ENCODE measurements around the gene SVOPL.

DNA sequence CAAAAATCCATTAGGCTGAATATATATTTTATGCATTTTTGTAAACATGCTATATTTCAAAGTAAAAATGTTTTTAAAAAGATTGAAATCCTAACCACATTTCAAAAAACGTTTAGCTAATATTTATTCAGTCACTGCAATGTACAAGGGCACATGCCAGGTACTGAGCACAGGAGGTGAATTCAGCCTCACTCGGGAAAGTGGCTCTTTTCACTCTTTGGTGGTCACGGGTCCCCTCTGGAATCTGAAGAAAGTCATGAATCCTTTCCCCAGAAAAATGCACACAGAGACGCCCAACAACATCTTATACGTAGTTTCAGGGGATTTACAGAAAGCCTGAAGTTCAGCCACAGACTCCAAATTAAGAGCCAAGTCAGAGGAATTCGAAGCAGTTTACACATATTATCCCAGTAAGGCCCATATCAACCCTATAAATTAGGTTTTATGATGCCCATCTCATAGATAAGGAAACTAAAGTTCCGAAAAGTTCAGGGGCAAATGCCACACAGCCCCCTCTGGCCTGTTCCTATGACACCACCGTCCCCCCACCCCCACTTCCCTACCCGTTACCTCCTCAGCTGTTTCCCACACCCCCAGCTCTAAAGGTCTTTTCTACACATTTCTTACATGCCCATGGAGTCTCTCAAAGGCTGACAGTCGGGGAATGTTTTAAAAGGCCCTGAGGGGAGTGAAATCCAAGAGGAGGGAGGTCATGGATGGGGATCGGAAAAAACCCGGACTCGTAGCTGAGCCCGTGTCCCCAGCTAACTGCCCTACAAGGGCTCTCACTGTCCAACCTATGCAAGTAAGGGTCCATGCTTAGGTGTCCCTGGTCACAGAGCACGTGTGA lies 9.6 kb upstream of the SVOPL start:
- TF ChIP-seq, protein P1, sequence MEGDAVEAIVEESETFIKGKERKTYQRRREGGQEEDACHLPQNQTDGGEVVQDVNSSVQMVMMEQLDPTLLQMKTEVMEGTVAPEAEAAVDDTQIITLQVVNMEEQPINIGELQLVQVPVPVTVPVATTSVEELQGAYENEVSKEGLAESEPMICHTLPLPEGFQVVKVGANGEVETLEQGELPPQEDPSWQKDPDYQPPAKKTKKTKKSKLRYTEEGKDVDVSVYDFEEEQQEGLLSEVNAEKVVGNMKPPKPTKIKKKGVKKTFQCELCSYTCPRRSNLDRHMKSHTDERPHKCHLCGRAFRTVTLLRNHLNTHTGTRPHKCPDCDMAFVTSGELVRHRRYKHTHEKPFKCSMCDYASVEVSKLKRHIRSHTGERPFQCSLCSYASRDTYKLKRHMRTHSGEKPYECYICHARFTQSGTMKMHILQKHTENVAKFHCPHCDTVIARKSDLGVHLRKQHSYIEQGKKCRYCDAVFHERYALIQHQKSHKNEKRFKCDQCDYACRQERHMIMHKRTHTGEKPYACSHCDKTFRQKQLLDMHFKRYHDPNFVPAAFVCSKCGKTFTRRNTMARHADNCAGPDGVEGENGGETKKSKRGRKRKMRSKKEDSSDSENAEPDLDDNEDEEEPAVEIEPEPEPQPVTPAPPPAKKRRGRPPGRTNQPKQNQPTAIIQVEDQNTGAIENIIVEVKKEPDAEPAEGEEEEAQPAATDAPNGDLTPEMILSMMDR (IDR thresholded peaks at IDR 0.05; ENCODE audit: borderline replicate concordance, extremely low read depth, low read length, poor library complexity, severe bottlenecking) = no peak
- TF ChIP-seq EZH2 (IDR thresholded peaks at IDR 0.05; ENCODE audit: borderline replicate concordance, low read depth, low read length, severe bottlenecking) = no peak
